Measurements from ENCODE around the gene DCBLD2. TPM values are rescaled to one million over a fixed set of nuclear protein-coding genes. Genes with fewer than 3 reads are reported as not detected.

Gene DCBLD2
- total RNA-seq, 1 donor from 2014 or later: 33.9 TPM

DNA sequence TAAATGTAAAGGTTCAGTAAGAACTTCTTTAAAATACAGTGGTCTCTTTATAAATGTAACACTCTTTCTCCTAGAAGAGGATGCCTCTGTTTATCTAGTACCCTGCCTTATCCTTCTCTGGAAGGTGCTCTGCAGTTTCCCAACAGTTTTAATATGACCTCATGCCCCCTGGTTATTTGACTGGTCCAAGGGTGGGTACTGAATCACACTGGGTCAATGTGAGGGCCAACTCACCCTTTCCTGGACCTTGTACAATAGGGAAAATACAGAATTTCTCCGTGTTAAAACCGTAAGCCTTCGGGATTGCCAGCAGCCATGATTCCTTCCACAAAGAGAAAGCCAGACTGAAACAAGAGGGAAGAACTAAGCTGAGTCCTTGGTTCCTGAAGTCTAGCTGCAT is 9.2 kb downstream of the DCBLD2 start:
- TF ChIP-seq CTCF (IDR thresholded peaks at IDR 0.05; ENCODE audit: partially characterized antibody, unreplicated experiment): no peak
- no peaks in the 10 kb centered on the region for H3K27me3 Mint-ChIP-seq (ENCODE audit: unreplicated experiment)
- no peak for DNase-seq
- no peak overlapping the region for H3K27ac Mint-ChIP-seq (ENCODE audit: unreplicated experiment)
- H3K4me3 Mint-ChIP-seq (ENCODE audit: unreplicated experiment): no peak overlapping the region
- no peaks in the 10 kb centered on the region for H3K9me3 Mint-ChIP-seq (ENCODE audit: unreplicated experiment)
- peaks cover 16% of the 10 kb centered on the region for H3K4me1 Mint-ChIP-seq (ENCODE audit: low read depth, unreplicated experiment)
- H3K36me3 Mint-ChIP-seq (ENCODE audit: unreplicated experiment): no peaks in the 10 kb centered on the region

DNA sequence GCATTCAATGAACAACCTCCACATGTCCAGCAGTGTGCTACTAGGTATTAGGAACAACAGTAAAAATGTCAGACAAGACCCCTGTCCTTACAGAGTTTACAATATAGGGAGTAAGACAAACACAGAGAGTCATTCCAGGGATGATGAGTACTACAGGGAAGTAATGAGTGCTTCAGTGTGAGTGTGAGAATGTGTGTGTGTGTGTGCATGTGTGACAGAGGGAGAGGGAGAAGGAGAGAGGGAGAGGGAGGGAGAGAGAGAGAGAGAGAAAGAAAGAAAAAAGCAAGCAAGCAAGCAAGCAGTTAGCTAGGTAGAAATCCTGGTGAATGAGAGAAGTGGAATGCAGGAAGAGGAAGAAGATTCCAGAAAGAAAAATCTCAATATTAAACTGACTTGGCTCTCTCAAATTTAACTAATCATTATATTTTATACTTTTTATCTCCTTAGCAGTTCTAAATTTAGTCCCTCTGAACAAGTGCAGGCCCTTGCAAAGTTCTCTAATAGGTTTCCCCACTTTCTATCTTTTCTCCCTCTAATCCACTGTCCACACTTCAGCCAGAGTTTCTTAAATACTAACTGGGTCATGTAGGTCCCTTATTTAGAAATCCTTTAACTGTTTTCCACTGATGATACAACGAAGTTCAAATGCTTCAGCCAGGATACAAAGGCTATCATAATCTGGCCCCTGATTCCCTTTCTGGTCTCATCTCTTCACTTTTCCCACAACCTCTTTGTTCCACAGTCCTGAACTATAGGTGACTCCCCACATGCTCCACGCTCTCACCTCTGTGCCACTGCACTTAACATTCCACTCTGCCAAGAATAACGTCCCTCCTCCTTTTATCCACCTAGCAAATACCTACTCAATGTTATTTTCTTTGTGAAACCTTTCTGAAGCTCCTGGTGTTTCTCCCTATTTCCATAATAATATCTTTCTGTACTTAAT is 10.3 kb downstream of the DCBLD2 start:
- no peak for TF ChIP-seq CTCF (IDR thresholded peaks at IDR 0.05; ENCODE audit: partially characterized antibody, unreplicated experiment)
- Mint-ChIP-seq H3K27me3 (ENCODE audit: unreplicated experiment) (no peaks in the 10 kb centered on the region), H3K9me3 (ENCODE audit: unreplicated experiment) (no peaks in the 10 kb centered on the region), H3K27ac (ENCODE audit: unreplicated experiment) (no peak overlapping the region), H3K4me3 (ENCODE audit: unreplicated experiment) (no peak overlapping the region), H3K4me1 (ENCODE audit: low read depth, unreplicated experiment) (peaks cover 16% of the 10 kb centered on the region), H3K36me3 (ENCODE audit: unreplicated experiment) (no peaks in the 10 kb centered on the region)
- DNase-seq: no peak

GRCh38 chr3:98890181-98890835 is 11.2 kb downstream of the DCBLD2 start:
- Mint-ChIP-seq H3K27ac (ENCODE audit: unreplicated experiment) (no peak overlapping the region), H3K9me3 (ENCODE audit: unreplicated experiment) (no peaks in the 10 kb centered on the region)

DNA sequence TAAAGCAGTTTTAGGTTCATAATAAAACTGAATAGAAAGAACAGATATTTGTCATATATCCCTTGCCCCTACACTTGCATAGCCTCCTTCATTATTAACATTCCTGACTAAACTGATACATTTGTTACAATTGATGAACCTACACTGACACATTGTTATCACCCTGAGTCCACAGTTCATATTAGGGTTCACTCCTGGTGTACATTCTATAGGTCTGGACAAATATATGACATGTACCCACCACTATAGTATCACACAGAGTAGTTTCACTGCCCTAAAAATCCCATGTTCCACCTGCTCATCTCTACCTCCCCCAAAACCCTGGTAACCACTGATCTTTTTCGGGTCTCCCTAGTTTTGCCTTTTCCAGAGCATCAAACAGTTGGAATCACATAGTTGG is 13.8 kb downstream of the DCBLD2 start:
- Mint-ChIP-seq H3K27me3 (ENCODE audit: unreplicated experiment) (no peaks in the 10 kb centered on the region), H3K27ac (ENCODE audit: unreplicated experiment) (no peak overlapping the region), H3K9me3 (ENCODE audit: unreplicated experiment) (no peaks in the 10 kb centered on the region), H3K4me1 (ENCODE audit: low read depth, unreplicated experiment) (peaks cover 24% of the 10 kb centered on the region), H3K36me3 (ENCODE audit: unreplicated experiment) (no peaks in the 10 kb centered on the region), H3K4me3 (ENCODE audit: unreplicated experiment) (no peak overlapping the region)
- DNase-seq: no peak
- no peak for TF ChIP-seq CTCF (IDR thresholded peaks at IDR 0.05; ENCODE audit: partially characterized antibody, unreplicated experiment)

More at GRCh38 chr3:98890181-98890835, 11.2 kb downstream of the DCBLD2 start:
- no peak for TF ChIP-seq CTCF (IDR thresholded peaks at IDR 0.05; ENCODE audit: partially characterized antibody, unreplicated experiment)
- Mint-ChIP-seq H3K27me3 (ENCODE audit: unreplicated experiment) (no peaks in the 10 kb centered on the region), H3K36me3 (ENCODE audit: unreplicated experiment) (no peaks in the 10 kb centered on the region), H3K4me3 (ENCODE audit: unreplicated experiment) (no peak overlapping the region), H3K4me1 (ENCODE audit: low read depth, unreplicated experiment) (peaks cover 22% of the 10 kb centered on the region)
- DNase-seq: no peak

DNA sequence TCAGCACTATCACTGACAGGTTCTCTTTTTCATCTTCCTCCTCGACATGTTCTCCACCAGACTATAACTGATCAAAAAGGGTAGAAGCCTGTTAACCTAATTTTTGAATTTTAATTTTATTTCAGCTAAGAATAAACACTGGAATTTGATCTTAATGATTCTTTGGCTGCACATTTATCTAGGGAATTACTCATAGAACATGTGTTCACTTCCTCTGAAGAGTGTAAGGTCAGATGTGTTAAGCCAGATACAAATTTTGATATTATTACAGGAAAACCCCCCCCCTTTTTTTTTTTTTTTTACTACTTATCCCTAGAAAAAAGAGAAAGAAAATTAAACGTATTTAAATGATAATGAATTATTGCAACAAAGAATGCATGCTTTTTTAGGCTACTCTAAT is 15.0 kb downstream of the DCBLD2 start:
- no peak for TF ChIP-seq CTCF (IDR thresholded peaks at IDR 0.05; ENCODE audit: partially characterized antibody, unreplicated experiment)
- H3K4me1 Mint-ChIP-seq (ENCODE audit: low read depth, unreplicated experiment): peaks cover 20% of the 10 kb centered on the region
- H3K27ac Mint-ChIP-seq (ENCODE audit: unreplicated experiment): no peak overlapping the region
- no peak for DNase-seq
- H3K27me3 Mint-ChIP-seq (ENCODE audit: unreplicated experiment): peaks cover 1% of the 10 kb centered on the region
- H3K36me3 Mint-ChIP-seq (ENCODE audit: unreplicated experiment): no peaks in the 10 kb centered on the region
- no peak overlapping the region for H3K4me3 Mint-ChIP-seq (ENCODE audit: unreplicated experiment)
- no peaks in the 10 kb centered on the region for H3K9me3 Mint-ChIP-seq (ENCODE audit: unreplicated experiment)

Measured in glutamatergic neuron (in vitro differentiated cells).